Aorta (tissue), 5 donors: ENCODE results near the gene IDUA. TPM values are rescaled to one million over a fixed set of nuclear protein-coding genes. Genes with fewer than 3 reads are reported as not detected.
"Not testable (repeated sequence)": the region's sequence is repeated elsewhere in the genome, so short reads cannot be mapped to it uniquely, and the experiment has no call there.

Experiments used
- ATAC-seq: fragments of 200-7000 bp; cut with Tn5 transposase; one replicate; pipeline ENCODE4 v1.9.1; 2022; ENCODE audit warnings: moderate library complexity; ENCODE audit not compliant: low FRiP score
- DNase-seq, 2 donors: peaks; one replicate each; pipeline ENCODE4 v3.0.0-alpha.2; 2020
- H3K27ac ChIP-seq, 2 donors: one replicate each; pipeline ENCODE4 v1.5.1; 2013; ENCODE audit warnings: low read length in 2 of 2, mild to moderate bottlenecking in 2 of 2, moderate library complexity in 2 of 2, control low read depth in 1 of 2, inconsistent platforms in 1 of 2, low read depth in 1 of 2
- H3K27me3 ChIP-seq, 2 donors: one replicate each; pipeline ENCODE4 v1.6.1; 2013; ENCODE audit warnings: control low read depth in 1 of 2, low read length in 1 of 2, mild to moderate bottlenecking in 1 of 2, moderate library complexity in 1 of 2; ENCODE audit not compliant: insufficient read depth in 2 of 2, control insufficient read depth in 1 of 2
- H3K36me3 ChIP-seq, 2 donors: one replicate each; pipeline ENCODE4 v1.6.1; 2013; ENCODE audit warnings: control low read depth in 1 of 2, low read length in 1 of 2, mild to moderate bottlenecking in 1 of 2; ENCODE audit not compliant: insufficient read depth in 2 of 2, control insufficient read depth in 1 of 2
- H3K4me1 ChIP-seq, 2 donors: one replicate each; pipeline ENCODE4 v1.6.1; 2013; ENCODE audit warnings: low read length in 2 of 2, control low read depth in 1 of 2, mild to moderate bottlenecking in 1 of 2, moderate library complexity in 1 of 2; ENCODE audit not compliant: insufficient read depth in 2 of 2, control insufficient read depth in 1 of 2
- H3K4me3 ChIP-seq, 2 donors: one replicate each; pipeline ENCODE4 v1.5.1; 2013; ENCODE audit warnings: low read length in 2 of 2, control low read depth in 1 of 2, mild to moderate bottlenecking in 1 of 2
- H3K9me3 ChIP-seq: one replicate; pipeline ENCODE4 v1.6.1; 2013; ENCODE audit warnings: mild to moderate bottlenecking, low read length; ENCODE audit not compliant: control insufficient read depth
- WGBS, 2 donors: extraction: QIAGEN DNeasy Blood & Tissue Kit; methylation state at CpG; one replicate each; pipeline ENCODE4 v1.1.7; 2013; 5-methylcytosine and 5-hydroxymethylcytosine counted together
- intact Hi-C, 2 donors: fragments of 100-400 bp; cut with DNase I; formaldehyde crosslinking; loops; one replicate each; pipeline versions ENCODE4 v1.14.2 to v1.15.0; 2022
- polyA plus RNA-seq, 2 donors: library from polyadenylated mRNA; stranded (reverse); fragments of 200-250 nt; gene quantifications; one replicate each; pipeline ENCODE4 v1.2.3, GENCODE V29; 2013
- total RNA-seq, 2 donors: library from RNA; stranded (reverse); fragmentation: NEBNext Ultra II Directional; extraction: Animal tissue kit (Norgen Biotek cat#: 25700); gene quantifications; one replicate each; pipeline ENCODE4 v1.2.1, GENCODE V29; 2021
- donor health status: healthy with polysubstance abuse.
- donor health status: Bipolar disorder and iron deficiency.
- donor health status: DM: no; HTN: no; CAD: no.
- donor health status: DM: no; HTN: no; CAD: no.
- donor health status: DM: yes; HTN: yes; CAD: no.

The IDUA gene
- total and polyA plus RNA-seq, 4 donors: 5.9 to 44.2 (median 35.0) TPM

DNA sequence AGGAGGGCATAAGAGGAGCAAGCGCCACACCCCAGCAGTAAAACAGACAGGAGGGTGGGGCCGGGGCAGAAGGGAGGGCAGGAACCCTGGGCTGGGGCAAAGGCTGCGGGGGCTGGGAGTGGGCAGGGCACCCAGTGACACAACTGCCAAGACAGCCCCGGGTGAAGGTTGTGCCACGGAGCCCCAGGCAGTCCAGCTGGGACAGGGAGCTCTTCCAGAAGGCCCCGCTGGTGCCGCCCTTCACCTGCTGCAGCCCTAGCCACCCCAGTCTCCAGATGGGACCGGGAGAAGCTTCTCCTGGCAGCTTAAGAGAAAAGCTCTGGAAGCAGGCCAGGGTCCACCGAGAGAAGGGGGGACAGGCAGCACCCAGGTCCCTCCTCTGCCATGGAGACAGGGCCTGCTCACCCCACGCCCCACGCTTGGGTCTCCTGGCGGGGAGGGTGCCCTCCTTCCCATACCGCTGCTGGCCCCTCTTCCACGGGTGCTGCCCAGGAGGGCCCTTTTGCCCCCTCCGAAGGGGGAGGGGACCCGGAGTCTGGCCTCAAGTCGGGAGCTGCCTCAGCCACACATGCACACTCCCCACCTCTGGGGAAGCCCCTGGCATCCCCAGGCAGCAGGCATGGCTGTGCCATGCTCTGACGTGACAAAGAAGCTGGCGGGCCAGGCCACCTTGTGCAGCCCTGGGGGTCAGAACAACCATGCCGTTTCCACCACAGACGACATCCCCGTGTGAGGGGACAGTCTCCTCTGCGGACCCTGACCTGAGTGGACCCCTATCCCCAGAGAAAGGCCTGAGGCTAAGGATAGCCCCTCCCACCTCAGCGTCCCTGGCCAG, 15.0 kb upstream of the IDUA start:
- ATAC-seq (no peak), DNase-seq (no peak)
- H3K4me1 ChIP-seq: no peaks in the 10 kb centered on the region
- no peaks in the 10 kb centered on the region for H3K36me3 ChIP-seq
- 44 to 52% methylated on average over 24 of the region's 24 CpGs for WGBS, 2 donors
- no peak overlapping the region for H3K4me3 ChIP-seq
- H3K27ac ChIP-seq: no peak overlapping the region
- intact Hi-C loops: loop anchor here in 1 of 2 donors (5.0 kb wide), 1 partner anchor 40 kb away; the partner anchor contains the start of genes GAK and TMEM175
- no peaks in the 10 kb centered on the region for H3K27me3 ChIP-seq
- no peaks in the 10 kb centered on the region for H3K9me3 ChIP-seq

DNA sequence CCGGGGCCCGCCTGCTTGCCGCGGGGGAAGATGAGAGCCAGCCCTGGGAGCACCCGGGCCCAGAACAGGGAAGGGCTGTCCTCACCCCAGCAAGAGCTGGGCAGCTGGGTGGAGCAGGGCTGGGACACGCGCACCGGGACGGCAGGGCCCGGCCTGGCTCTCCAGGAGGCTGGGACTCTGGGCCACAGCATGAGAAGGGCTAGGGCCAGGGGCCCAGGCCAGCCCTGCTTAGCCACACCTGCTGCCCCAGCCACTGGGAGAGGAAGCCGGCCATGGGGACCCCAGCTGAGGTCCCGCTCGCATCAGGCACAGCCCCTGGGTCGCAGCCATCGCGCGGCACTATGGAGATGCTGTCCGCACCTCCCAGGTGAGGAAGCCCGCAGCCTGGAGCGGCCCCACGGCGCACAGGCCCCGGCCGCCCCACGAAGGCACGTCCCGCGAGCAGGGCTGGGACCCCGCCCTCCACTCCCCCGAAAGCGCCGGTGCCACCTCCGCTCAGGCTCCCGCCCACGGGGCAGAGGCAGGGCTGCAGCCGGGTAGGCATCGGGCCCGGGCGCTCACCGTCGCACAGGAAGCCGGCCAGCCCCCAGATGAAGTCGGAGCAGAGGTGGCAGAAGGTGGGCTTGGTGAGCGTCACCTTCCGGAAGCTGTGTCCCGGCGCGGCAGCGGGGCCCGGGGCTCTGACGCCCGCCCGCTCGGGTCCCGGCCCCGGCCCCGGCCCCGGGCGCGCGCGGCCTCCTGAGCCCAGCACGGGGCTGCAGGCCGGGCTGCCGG, 14.0 kb upstream of the IDUA start:
- Histone ChIP-seq H3K36me3 (no peaks in the 10 kb centered on the region), H3K9me3 (no peaks in the 10 kb centered on the region), H3K27ac (no peak overlapping the region), H3K4me1 (no peaks in the 10 kb centered on the region), H3K4me3 (peak overlapping the region; percentile 70 to 90), H3K27me3 (no peaks in the 10 kb centered on the region)
- WGBS, 2 donors: 1% methylated on average over 49 to 65 of the region's 65 CpGs
- intact Hi-C loops: loop anchor here in 1 of 2 donors (5.0 kb wide), 1 partner anchor 41 kb away; the partner anchor contains the start of genes GAK and TMEM175
- ATAC-seq (peak; percentile 31), DNase-seq (no peak)

DNA sequence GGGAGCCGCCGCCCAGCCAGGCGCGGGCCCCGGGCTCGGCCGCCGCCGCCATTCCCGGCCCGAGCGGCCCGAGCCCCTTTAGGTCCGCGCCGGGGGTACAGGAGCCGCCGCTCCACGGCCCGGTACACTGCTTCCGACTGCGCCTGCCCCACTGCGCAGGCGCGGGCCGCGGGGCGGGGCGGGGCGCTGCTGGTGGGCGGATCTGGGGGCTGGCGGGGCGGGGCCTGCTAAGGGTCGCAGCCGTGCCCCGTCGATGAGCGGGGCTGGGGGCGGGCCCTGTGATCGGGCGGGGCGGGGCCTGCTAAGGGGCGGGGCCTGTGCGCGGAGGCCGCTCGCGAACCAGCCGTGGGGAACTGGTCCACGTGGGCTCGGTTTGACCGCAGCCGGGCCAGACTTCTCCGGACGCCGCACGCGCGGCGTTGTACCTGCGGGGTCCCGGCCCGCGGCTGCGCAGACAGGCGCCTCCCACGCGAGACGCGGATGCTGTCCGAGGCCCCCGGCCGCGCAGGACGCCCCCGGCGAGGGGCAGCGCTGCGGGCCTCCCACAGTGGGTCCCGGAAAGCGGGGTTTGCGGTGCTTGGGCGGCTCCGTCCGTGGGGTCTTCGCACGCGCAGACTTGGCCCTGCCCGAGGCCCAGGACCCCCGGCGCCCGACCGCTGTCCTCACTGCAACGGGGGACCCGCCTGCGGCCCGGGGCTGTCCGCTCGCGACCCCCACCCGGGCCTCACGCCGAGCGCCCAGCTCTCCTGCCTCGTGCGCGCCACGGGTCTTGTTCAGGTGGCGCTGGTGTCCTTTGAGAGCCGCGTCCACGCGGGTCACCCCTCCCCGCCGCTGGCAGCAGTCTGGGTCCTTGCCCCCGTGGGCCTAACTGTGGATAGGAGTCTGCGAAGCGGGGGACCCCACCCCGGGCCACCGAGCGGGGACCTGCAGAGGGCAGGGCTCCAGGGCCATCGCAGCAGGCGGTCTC, 13.1 kb upstream of the IDUA start, which contains the start of gene DGKQ:
TSS of gene DGKQ (minus strand) at position 139 of the 967 bp plus-strand sequence. CDS start at position 52, 87 bp downstream.
- ATAC-seq: peak; percentile 97
- 23 to 25% methylated on average over 93 to 123 of the region's 123 CpGs for WGBS, 2 donors

DNA sequence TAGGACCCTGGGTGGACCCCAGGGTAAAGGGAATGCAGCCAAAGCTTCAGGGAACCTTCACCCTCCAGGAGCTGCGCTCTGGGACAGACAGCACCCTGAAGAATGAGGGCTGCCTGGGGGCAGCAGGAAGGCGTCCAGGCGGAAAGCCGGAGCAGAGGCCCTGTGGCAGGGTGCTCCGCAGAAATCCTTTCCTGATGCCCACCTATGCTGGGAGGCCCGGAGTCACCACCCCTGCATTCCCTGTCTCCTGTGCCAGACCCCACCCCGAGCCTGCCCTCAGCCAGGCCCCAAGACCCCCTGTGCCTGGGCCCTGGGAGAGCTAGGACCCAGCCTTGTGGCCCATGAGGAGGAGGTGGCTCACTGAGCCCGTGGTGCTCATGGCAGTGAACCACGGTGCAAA, 12.2 kb upstream of the IDUA start:
- intact Hi-C loops: loop anchor here in 1 of 2 donors (5.0 kb wide), 1 partner anchor 42 kb away; the partner anchor contains the start of genes GAK and TMEM175
- no peak for ATAC-seq
- H3K9me3 ChIP-seq: no peaks in the 10 kb centered on the region
- no peak for DNase-seq
- 93 to 94% methylated on average over 9 of the region's 9 CpGs for WGBS, 2 donors
- no peaks in the 10 kb centered on the region for H3K36me3 ChIP-seq
- H3K4me1 ChIP-seq: no peaks in the 10 kb centered on the region
- no peaks in the 10 kb centered on the region for H3K27me3 ChIP-seq
- no peak overlapping the region for H3K27ac ChIP-seq
- H3K4me3 ChIP-seq: no peak overlapping the region

More for the DNA sequence above, 13.1 kb upstream of the IDUA start, which contains the start of gene DGKQ:
- Histone ChIP-seq H3K36me3 (no peaks in the 10 kb centered on the region), H3K9me3 (no peaks in the 10 kb centered on the region), H3K4me3 (peak within 1 kb of the TSS; percentile 70 to 90), H3K27me3 (no peaks in the 10 kb centered on the region), H3K4me1 (no peaks in the 10 kb centered on the region), H3K27ac (no peak within 1 kb of the TSS)
- intact Hi-C loops: loop anchor here in 1 of 2 donors (5.0 kb wide), 1 partner anchor 41 kb away; the partner anchor contains the start of genes GAK and TMEM175
- peak; percentile 90 to 97 for DNase-seq

DNA sequence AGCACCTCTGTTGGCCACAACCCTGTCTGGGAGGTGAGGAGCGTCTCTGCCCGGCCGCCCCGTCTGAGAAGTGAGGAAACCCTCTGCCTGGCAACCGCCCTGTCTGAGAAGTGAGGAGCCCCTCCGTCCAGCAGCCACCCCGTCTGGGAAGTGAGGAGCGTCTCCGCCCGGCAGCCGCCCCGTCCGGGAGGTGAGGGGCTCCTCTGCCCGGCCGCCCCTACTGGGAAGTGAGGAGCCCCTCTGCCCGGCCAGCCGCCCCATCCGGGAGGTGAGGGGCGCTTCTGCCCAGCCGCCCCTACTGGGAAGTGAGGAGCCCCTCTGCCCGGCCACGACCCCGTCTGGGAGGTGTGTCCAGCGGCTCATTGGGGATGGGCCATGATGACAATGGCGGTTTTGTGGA, 10.8 kb upstream of the IDUA start:
- H3K4me3 ChIP-seq, ATAC-seq, DNase-seq, H3K9me3 ChIP-seq, intact Hi-C loops, H3K27ac ChIP-seq, H3K27me3 ChIP-seq, H3K4me1 ChIP-seq, H3K36me3 ChIP-seq: not testable (repeated sequence)
- 95 to 99% methylated on average over 12 to 25 of the region's 25 CpGs for WGBS, 2 donors

DNA sequence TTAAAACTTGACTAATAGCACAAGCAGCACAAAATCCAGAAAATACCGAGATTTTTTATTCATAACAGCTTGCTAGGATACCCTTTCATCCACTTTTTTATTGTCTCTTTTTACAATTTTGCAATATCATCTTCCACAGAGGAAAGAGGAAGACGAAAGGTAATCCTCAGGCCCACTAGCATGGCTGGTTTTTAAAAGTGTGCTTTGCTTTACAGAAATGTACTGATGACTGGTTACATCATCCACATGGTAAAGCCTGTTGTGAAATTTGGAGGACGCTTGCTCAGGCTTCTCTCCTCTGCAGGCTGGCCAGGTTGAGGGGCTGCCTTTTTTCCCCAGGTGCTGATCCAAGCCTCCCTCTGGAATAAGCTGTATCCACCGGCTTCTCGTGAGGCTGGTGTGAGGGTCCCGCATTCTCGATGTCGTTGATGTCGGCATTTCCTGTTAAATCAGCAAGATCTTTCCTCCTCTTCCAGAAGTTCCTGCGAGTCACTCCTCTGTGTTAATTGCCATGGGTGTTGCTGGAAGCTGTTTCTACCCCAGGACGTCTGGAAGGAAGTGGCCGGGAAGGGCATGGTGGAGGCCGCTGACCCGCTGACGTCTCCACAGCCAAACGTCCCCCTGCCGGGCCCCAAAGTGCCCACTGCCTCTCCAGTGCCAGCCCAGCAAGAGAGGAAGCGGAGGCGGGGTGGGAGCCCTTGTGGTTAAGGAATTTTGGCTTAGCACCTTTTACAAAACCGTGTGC, 7.7 kb upstream of the IDUA start:
- 60 to 67% methylated on average over 20 of the region's 20 CpGs for WGBS, 2 donors

DNA sequence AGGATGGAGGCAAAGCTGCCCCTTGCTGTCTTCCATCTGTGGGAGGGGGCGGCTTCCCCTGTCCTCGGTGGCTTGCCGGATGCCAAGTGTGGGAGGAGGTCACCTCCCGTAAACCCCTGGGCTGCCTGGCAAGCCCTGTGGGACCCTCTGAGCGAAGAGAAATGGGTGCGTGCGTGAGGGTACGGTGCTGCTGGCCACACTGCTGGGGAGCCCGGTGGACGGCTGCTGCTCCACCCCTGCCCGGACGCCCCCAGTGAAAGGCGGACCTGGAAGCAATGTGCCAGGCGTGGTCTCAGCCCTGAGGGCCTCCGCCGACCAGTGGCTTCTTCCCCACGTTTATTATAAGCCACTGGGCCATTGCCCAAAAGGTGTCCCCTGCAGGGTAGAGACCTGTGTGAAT, 4.6 kb upstream of the IDUA start:
- no peak for ATAC-seq
- no peak overlapping the region for H3K27ac ChIP-seq
- no peaks in the 10 kb centered on the region for H3K4me1 ChIP-seq
- WGBS, 2 donors: 93 to 94% methylated on average over 17 of the region's 17 CpGs
- no peaks in the 10 kb centered on the region for H3K27me3 ChIP-seq
- intact Hi-C loops: no loop called here
- H3K4me3 ChIP-seq: no peak overlapping the region
- no peaks in the 10 kb centered on the region for H3K36me3 ChIP-seq
- no peak for DNase-seq
- no peaks in the 10 kb centered on the region for H3K9me3 ChIP-seq

More for the DNA sequence above, 7.7 kb upstream of the IDUA start:
- DNase-seq: no peak
- no peak for ATAC-seq
- no peaks in the 10 kb centered on the region for H3K27me3 ChIP-seq
- H3K4me1 ChIP-seq: no peaks in the 10 kb centered on the region
- no peak overlapping the region for H3K4me3 ChIP-seq
- H3K9me3 ChIP-seq: no peaks in the 10 kb centered on the region
- intact Hi-C loops: no loop called here
- H3K27ac ChIP-seq: no peak overlapping the region
- H3K36me3 ChIP-seq: no peaks in the 10 kb centered on the region
